Neural progenitor cell (in vitro differentiated cells): ENCODE results near the gene MORC2. TPM values are rescaled to one million over a fixed set of nuclear protein-coding genes. Genes with fewer than 3 reads are reported as not detected.
A peak's percentile ranks its signal among the peaks of the same experiment; 100 is the strongest.

Source experiments
- DNase-seq: peaks from one replicate; pipeline ENCODE4 v3.0.0-alpha.2; 2016; ENCODE audit warnings: low spot score
- H2AFZ ChIP-seq: fragments of 200-600 bp; sonication (generic); replicated peaks from 2 replicates; pipeline ENCODE4 v1.6.1; 2016; ENCODE audit warnings: antibody characterized with exemption
- H3F3A ChIP-seq: fragments of 200-600 bp; sonication (generic); 2 replicates; pipeline ENCODE4 v1.6.1; 2016; ENCODE audit warnings: antibody characterized with exemption, low read depth
- H3K27ac ChIP-seq: fragments of 200-600 bp; sonication (generic); 2 replicates; pipeline ENCODE4 v1.5.1; 2016; ENCODE audit warnings: mild to moderate bottlenecking
- H3K27me3 ChIP-seq: fragments of 200-600 bp; sonication (generic); 2 replicates; pipeline ENCODE4 v1.6.1; 2016; ENCODE audit warnings: mild to moderate bottlenecking, moderate library complexity
- H3K36me3 ChIP-seq: fragments of 200-600 bp; sonication (generic); 2 replicates; pipeline ENCODE4 v1.5.1; 2016
- H3K4me1 ChIP-seq: fragments of 200-600 bp; sonication (generic); 2 replicates; pipeline ENCODE4 v1.6.1; 2016; ENCODE audit warnings: mixed run types
- H3K4me2 ChIP-seq: fragments of 200-600 bp; sonication (generic); 2 replicates; pipeline ENCODE4 v1.6.1; 2016
- H3K4me3 ChIP-seq: fragments of 200-600 bp; sonication (generic); 2 replicates; pipeline ENCODE4 v1.5.1; 2016
- H3K79me2 ChIP-seq: fragments of 200-600 bp; sonication (generic); 2 replicates; pipeline ENCODE4 v1.6.1; 2016; ENCODE audit warnings: low read depth
- H3K9ac ChIP-seq: fragments of 200-600 bp; sonication (generic); 2 replicates; pipeline ENCODE4 v1.6.1; 2016
- H3K9me3 ChIP-seq: fragments of 200-600 bp; sonication (generic); 2 replicates; pipeline ENCODE4 v1.5.1; 2016; ENCODE audit warnings: low read depth
- H4K20me1 ChIP-seq: fragments of 200-600 bp; sonication (generic); 2 replicates; pipeline ENCODE4 v1.6.1; 2016; ENCODE audit warnings: low read depth
- H3K27ac Mint-ChIP-seq: 3 replicates; pipeline ENCODE4 v1.8.0; 2021; ENCODE audit warnings: mixed read lengths
- H3K27me3 Mint-ChIP-seq: 2 replicates; pipeline ENCODE4 v1.8.0; 2022; ENCODE audit warnings: low read depth, mild to moderate bottlenecking, inconsistent platforms, moderate library complexity, mixed read lengths; ENCODE audit not compliant: insufficient read depth
- H3K36me3 Mint-ChIP-seq: 3 replicates; pipeline ENCODE4 v1.8.0; 2021; ENCODE audit warnings: mixed read lengths
- H3K4me1 Mint-ChIP-seq: 3 replicates; pipeline ENCODE4 v1.8.0; 2021; ENCODE audit warnings: mixed read lengths
- H3K4me3 Mint-ChIP-seq: 3 replicates; pipeline ENCODE4 v1.8.0; 2021; ENCODE audit warnings: mild to moderate bottlenecking, moderate library complexity, mixed read lengths
- H3K9me3 Mint-ChIP-seq: 3 replicates; pipeline ENCODE4 v1.8.0; 2020; ENCODE audit warnings: mixed read lengths
- EZH2 ChIP-seq: fragments of 200-600 bp; sonication (generic); IDR thresholded peaks from 2 replicates; pipeline ENCODE4 v1.6.1; 2017; ENCODE audit warnings: antibody characterized with exemption, mild to moderate bottlenecking, moderate library complexity
- EZH2phosphoT487 ChIP-seq: fragments of 200-600 bp; sonication (generic); IDR thresholded peaks from 2 replicates; pipeline ENCODE4 v1.6.1; 2017; ENCODE audit warnings: antibody characterized with exemption
- total RNA-seq: library from RNA; depleted of rRNA; stranded (reverse); fragments of >200 nt; gene quantifications from 2 replicates; pipeline ENCODE4 v1.2.3, GENCODE V29; 2015; ENCODE audit warnings: low replicate concordance
- TF ChIP-seq, protein P1 (sequence below): fragments of 200-600 bp; sonication (generic); IDR thresholded peaks from 2 replicates; pipeline ENCODE4 v1.5.1; 2017; ENCODE audit warnings: antibody characterized with exemption, mild to moderate bottlenecking

MORC2 gene
- total RNA-seq, 1 donor from 2014 or later = 29.8 TPM

DNA sequence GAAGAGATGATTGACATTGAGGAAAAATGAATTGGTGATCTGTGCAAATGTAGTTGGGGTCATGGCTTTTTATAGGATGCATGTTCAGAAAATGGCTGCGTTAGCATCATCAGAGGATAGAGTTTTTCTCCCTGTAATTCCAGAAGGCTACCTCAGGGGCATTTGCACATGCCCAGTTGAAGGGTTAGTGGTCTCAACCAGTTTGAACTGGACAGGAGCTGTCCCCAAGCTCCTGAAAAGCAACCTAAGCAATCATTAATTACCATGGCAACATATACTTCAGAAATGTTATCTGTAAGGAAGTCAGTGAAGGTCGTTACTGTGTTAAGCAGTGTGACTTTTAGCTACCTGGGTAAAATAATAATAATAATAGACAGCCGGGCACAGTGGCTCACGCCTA, 29.8 kb upstream of the MORC2 start:
- H3K36me3 ChIP-seq = no peaks in the 10 kb centered on the region
- H3K79me2 ChIP-seq = no peaks in the 10 kb centered on the region
- peak overlapping the region; percentile 73 for H3K27ac Mint-ChIP-seq
- no peak overlapping the region for H2AFZ ChIP-seq
- no peak overlapping the region for H3K4me3 ChIP-seq
- H3K36me3 Mint-ChIP-seq = peaks cover 8% of the 10 kb centered on the region
- H3F3A ChIP-seq = no peaks in the 10 kb centered on the region
- no peak overlapping the region for H3K4me2 ChIP-seq
- no peaks in the 10 kb centered on the region for H4K20me1 ChIP-seq
- H3K9ac ChIP-seq = no peak overlapping the region
- H3K9me3 Mint-ChIP-seq = peaks cover 34% of the 10 kb centered on the region
- H3K27ac ChIP-seq = no peak overlapping the region
- H3K4me1 Mint-ChIP-seq = no peaks in the 10 kb centered on the region
- H3K27me3 Mint-ChIP-seq = peaks cover 2% of the 10 kb centered on the region
- TF ChIP-seq, protein P1, sequence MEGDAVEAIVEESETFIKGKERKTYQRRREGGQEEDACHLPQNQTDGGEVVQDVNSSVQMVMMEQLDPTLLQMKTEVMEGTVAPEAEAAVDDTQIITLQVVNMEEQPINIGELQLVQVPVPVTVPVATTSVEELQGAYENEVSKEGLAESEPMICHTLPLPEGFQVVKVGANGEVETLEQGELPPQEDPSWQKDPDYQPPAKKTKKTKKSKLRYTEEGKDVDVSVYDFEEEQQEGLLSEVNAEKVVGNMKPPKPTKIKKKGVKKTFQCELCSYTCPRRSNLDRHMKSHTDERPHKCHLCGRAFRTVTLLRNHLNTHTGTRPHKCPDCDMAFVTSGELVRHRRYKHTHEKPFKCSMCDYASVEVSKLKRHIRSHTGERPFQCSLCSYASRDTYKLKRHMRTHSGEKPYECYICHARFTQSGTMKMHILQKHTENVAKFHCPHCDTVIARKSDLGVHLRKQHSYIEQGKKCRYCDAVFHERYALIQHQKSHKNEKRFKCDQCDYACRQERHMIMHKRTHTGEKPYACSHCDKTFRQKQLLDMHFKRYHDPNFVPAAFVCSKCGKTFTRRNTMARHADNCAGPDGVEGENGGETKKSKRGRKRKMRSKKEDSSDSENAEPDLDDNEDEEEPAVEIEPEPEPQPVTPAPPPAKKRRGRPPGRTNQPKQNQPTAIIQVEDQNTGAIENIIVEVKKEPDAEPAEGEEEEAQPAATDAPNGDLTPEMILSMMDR = no peak
- no peak for TF ChIP-seq EZH2
- TF ChIP-seq EZH2phosphoT487 = no peak
- DNase-seq = no peak
- no peaks in the 10 kb centered on the region for H3K4me1 ChIP-seq
- no peaks in the 10 kb centered on the region for H3K9me3 ChIP-seq
- H3K4me3 Mint-ChIP-seq = no peak overlapping the region
- H3K27me3 ChIP-seq = no peaks in the 10 kb centered on the region

DNA sequence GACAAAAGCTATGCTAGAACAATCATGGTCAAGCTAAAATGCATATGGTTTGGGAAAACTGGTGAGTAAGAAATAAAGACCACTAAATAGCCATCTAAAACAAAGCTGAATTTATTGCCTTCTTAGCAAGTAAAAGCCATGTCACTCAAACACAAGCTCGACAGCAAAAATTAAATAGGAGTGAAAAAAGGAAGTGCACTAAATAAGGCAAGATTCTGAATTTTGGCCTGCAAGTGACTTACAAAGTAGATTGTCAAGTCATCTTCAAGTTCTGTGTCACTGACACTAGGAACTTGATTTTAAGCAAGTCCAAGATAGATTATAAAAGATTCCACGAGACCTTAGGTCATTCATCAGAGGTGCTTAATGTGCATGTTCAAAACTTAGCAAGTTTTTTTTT, 27.9 kb upstream of the MORC2 start:
- TF ChIP-seq EZH2phosphoT487 = no peak
- TF ChIP-seq, protein P1 = no peak
- no peak for TF ChIP-seq EZH2
- Histone ChIP-seq H3F3A (no peaks in the 10 kb centered on the region), H3K9me3 (no peaks in the 10 kb centered on the region), H3K27me3 (no peaks in the 10 kb centered on the region), H3K4me2 (no peak overlapping the region), H3K27ac (no peak overlapping the region), H2AFZ (no peak overlapping the region), H3K4me3 (no peak overlapping the region), H3K4me1 (no peaks in the 10 kb centered on the region), H4K20me1 (no peaks in the 10 kb centered on the region), H3K9ac (no peak overlapping the region), H3K79me2 (no peaks in the 10 kb centered on the region), H3K36me3 (no peaks in the 10 kb centered on the region)
- DNase-seq = no peak
- Mint-ChIP-seq H3K36me3 (peaks cover 13% of the 10 kb centered on the region), H3K4me1 (no peaks in the 10 kb centered on the region), H3K27me3 (peaks cover 4% of the 10 kb centered on the region), H3K4me3 (no peak overlapping the region), H3K27ac (no peak overlapping the region), H3K9me3 (peaks cover 31% of the 10 kb centered on the region)

- H3K36me3 Mint-ChIP-seq = peaks cover 20% of the 10 kb centered on the region
- Histone ChIP-seq H3K79me2 (no peaks in the 10 kb centered on the region), H4K20me1 (no peaks in the 10 kb centered on the region), H3K27me3 (no peaks in the 10 kb centered on the region), H3K4me3 (no peak overlapping the region), H3K9ac (no peak overlapping the region), H3K4me2 (no peak overlapping the region), H3K9me3 (no peaks in the 10 kb centered on the region), H3K36me3 (no peaks in the 10 kb centered on the region), H3K27ac (no peak overlapping the region), H2AFZ (no peak overlapping the region), H3F3A (no peaks in the 10 kb centered on the region), H3K4me1 (no peaks in the 10 kb centered on the region)
- TF ChIP-seq EZH2phosphoT487 (no peak), EZH2 (no peak)
- TF ChIP-seq, protein P1 = no peak
- DNase-seq = no peak
- H3K27ac Mint-ChIP-seq = no peak overlapping the region
- peaks cover 6% of the 10 kb centered on the region for H3K27me3 Mint-ChIP-seq
- no peaks in the 10 kb centered on the region for H3K4me1 Mint-ChIP-seq
- H3K9me3 Mint-ChIP-seq = peaks cover 43% of the 10 kb centered on the region
- H3K4me3 Mint-ChIP-seq = no peak overlapping the region
Observed at GRCh38 chr22:30994960-30995359, 26.4 kb upstream of the MORC2 start.
